ENCODE data around the gene GK2.

- TF ChIP-seq, protein P1, sequence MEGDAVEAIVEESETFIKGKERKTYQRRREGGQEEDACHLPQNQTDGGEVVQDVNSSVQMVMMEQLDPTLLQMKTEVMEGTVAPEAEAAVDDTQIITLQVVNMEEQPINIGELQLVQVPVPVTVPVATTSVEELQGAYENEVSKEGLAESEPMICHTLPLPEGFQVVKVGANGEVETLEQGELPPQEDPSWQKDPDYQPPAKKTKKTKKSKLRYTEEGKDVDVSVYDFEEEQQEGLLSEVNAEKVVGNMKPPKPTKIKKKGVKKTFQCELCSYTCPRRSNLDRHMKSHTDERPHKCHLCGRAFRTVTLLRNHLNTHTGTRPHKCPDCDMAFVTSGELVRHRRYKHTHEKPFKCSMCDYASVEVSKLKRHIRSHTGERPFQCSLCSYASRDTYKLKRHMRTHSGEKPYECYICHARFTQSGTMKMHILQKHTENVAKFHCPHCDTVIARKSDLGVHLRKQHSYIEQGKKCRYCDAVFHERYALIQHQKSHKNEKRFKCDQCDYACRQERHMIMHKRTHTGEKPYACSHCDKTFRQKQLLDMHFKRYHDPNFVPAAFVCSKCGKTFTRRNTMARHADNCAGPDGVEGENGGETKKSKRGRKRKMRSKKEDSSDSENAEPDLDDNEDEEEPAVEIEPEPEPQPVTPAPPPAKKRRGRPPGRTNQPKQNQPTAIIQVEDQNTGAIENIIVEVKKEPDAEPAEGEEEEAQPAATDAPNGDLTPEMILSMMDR (IDR thresholded peaks at IDR 0.05; ENCODE audit: insufficient read depth, low read length, poor library complexity, severe bottlenecking): no peak
- no peak for TF ChIP-seq EZH2phosphoT487 (conservative IDR thresholded peaks at IDR 0.05; ENCODE audit: low read length)
Measured at GRCh38 chr4:79360006-79360405, 48.0 kb downstream of the GK2 start.
